Gastrocnemius medialis (tissue), 4 donors: ENCODE data around the gene ZP3.

ENCODE experiments used
- CTCF ChIP-seq, 5 experiments: fragments of 450-650 bp in 3 of 5; fragments of 200-600 bp in 2 of 5; sonication (generic) in 2 of 5; IDR thresholded peaks in 4 of 5; conservative IDR thresholded peaks in 1 of 5; 1 replicate in 4 of 5; 2 replicates in 1 of 5; pipeline ENCODE4 v1.5.1; 2016 to 2019; ENCODE audit warnings: antibody characterized with exemption in 5 of 5, mild to moderate bottlenecking in 3 of 5, moderate library complexity in 3 of 5
- POLR2A ChIP-seq, 2 donors: fragments of 450-650 bp; IDR thresholded peaks; one replicate each; pipeline ENCODE4 v1.6.1; 2017; ENCODE audit warnings: antibody characterized with exemption in 2 of 2, mild to moderate bottlenecking in 2 of 2, moderate library complexity in 2 of 2

GRCh38 chr7:76411626-76412025, 13.1 kb upstream of the ZP3 start:
- no peak for TF ChIP-seq POLR2A (IDR thresholded peaks at IDR 0.05)
- no peak for TF ChIP-seq CTCF (IDR thresholded peaks at IDR 0.05 in 4 of 5, conservative IDR thresholded peaks at IDR 0.05 in 1 of 5)
